Measurements from ENCODE around the gene CEP131. TPM values are rescaled to one million over a fixed set of nuclear protein-coding genes. Genes with fewer than 3 reads are reported as not detected.

Gene CEP131
- polyA plus RNA-seq, 1 donor from 2014 or later = 21.3 TPM

DNA sequence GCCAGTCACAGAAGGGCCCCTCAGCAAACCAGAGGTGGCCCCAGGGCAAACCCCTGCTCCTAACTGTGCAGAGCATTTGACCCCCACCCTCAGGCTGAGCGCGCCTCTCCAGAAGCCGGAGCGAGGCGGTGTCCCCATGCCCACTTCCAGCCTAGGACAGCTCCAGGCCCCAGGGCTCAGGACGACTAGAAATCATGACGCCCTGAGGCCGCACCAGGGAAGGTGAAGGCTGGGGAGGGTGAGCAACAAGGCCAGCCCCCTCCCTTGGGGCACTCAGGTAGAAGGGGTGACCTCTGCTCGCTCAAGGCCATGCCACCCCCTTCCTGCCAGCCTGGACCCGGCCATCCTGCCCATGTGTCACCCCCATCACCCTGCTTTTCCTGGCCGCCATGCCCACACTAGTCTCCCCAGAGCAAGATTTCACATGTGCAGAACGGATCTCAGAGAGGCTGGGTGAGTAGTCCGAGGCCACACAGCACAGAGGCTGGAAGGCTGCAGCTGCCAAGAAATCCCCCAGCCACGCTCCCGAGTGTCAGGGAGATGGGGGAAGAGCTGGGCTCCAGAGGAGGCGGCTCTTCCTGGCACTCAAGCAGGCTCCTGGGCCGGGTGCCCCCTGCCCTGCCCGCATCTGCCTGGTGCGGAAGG is 59.6 kb downstream of the CEP131 start (continued):
- TF ChIP-seq EZH2 (IDR thresholded peaks at IDR 0.05; ENCODE audit: borderline replicate concordance, insufficient read depth, low read length, poor library complexity, severe bottlenecking) (no peak), RAD21 (conservative IDR thresholded peaks at IDR 0.05) (no peak)

DNA sequence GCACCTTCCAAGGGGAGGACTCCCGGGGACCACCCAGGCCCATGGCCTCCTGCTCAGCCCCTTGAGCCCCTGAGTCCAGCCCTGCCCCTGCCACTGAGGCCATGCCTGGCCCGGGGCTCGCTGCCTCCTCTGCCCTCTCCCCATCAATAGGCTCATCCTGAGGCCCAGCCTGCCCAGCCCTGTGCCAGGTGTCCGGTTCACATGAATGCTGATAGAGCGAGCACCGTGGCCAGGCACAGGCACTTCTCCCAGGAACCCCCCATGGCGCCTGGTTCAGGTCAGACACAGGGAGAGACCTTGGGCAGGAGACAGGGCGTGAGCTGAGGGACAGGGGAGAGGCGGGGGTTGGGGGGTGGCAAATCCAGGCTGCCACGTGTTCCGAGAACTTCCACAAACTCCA is 60.3 kb downstream of the CEP131 start:
- Histone ChIP-seq H2AFZ (ENCODE audit: low read depth, low read length) (no peak overlapping the region), H3K4me3 (ENCODE audit: low read length) (no peak overlapping the region), H3F3A (ENCODE audit: insufficient read depth, low read length, poor library complexity, severe bottlenecking) (no peaks in the 10 kb centered on the region), H3K36me3 (ENCODE audit: insufficient read depth, low read length) (no peaks in the 10 kb centered on the region), H3K9me2 (ENCODE audit: insufficient read depth, low read length) (no peaks in the 10 kb centered on the region), H3K9ac (ENCODE audit: low read length) (no peak overlapping the region), H3K27me3 (ENCODE audit: insufficient read depth, low read depth, low read length) (no peaks in the 10 kb centered on the region), H3K9me3 (ENCODE audit: low read length) (no peaks in the 10 kb centered on the region), H3K79me2 (replicated peaks; ENCODE audit: insufficient read depth, low read length) (no peaks in the 10 kb centered on the region), H4K20me1 (ENCODE audit: insufficient read depth) (no peaks in the 10 kb centered on the region), H3K27ac (ENCODE audit: low read length) (no peak overlapping the region), H3K4me2 (ENCODE audit: low read length) (no peak overlapping the region)
- TF ChIP-seq EP300 (conservative IDR thresholded peaks at IDR 0.05; ENCODE audit: poor library complexity, severe bottlenecking) (no peak), TAF1 (IDR thresholded peaks at IDR 0.05; ENCODE audit: low read depth) (no peak), EZH2 (IDR thresholded peaks at IDR 0.05; ENCODE audit: borderline replicate concordance, insufficient read depth, low read length, poor library complexity, severe bottlenecking) (no peak), POLR2AphosphoS5 (IDR thresholded peaks at IDR 0.05) (no peak), SMC3 (conservative IDR thresholded peaks at IDR 0.05; ENCODE audit: poor library complexity) (no peak), MXI1 (conservative IDR thresholded peaks at IDR 0.05; ENCODE audit: poor library complexity, severe bottlenecking) (no peak), RAD21 (conservative IDR thresholded peaks at IDR 0.05) (no peak)
- TF ChIP-seq, protein P1, sequence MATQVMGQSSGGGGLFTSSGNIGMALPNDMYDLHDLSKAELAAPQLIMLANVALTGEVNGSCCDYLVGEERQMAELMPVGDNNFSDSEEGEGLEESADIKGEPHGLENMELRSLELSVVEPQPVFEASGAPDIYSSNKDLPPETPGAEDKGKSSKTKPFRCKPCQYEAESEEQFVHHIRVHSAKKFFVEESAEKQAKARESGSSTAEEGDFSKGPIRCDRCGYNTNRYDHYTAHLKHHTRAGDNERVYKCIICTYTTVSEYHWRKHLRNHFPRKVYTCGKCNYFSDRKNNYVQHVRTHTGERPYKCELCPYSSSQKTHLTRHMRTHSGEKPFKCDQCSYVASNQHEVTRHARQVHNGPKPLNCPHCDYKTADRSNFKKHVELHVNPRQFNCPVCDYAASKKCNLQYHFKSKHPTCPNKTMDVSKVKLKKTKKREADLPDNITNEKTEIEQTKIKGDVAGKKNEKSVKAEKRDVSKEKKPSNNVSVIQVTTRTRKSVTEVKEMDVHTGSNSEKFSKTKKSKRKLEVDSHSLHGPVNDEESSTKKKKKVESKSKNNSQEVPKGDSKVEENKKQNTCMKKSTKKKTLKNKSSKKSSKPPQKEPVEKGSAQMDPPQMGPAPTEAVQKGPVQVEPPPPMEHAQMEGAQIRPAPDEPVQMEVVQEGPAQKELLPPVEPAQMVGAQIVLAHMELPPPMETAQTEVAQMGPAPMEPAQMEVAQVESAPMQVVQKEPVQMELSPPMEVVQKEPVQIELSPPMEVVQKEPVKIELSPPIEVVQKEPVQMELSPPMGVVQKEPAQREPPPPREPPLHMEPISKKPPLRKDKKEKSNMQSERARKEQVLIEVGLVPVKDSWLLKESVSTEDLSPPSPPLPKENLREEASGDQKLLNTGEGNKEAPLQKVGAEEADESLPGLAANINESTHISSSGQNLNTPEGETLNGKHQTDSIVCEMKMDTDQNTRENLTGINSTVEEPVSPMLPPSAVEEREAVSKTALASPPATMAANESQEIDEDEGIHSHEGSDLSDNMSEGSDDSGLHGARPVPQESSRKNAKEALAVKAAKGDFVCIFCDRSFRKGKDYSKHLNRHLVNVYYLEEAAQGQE (IDR thresholded peaks at IDR 0.05; ENCODE audit: borderline replicate concordance) = no peak
- TF ChIP-seq, protein P2, sequence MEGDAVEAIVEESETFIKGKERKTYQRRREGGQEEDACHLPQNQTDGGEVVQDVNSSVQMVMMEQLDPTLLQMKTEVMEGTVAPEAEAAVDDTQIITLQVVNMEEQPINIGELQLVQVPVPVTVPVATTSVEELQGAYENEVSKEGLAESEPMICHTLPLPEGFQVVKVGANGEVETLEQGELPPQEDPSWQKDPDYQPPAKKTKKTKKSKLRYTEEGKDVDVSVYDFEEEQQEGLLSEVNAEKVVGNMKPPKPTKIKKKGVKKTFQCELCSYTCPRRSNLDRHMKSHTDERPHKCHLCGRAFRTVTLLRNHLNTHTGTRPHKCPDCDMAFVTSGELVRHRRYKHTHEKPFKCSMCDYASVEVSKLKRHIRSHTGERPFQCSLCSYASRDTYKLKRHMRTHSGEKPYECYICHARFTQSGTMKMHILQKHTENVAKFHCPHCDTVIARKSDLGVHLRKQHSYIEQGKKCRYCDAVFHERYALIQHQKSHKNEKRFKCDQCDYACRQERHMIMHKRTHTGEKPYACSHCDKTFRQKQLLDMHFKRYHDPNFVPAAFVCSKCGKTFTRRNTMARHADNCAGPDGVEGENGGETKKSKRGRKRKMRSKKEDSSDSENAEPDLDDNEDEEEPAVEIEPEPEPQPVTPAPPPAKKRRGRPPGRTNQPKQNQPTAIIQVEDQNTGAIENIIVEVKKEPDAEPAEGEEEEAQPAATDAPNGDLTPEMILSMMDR (IDR thresholded peaks at IDR 0.05; ENCODE audit: poor library complexity, severe bottlenecking) = no peak

DNA sequence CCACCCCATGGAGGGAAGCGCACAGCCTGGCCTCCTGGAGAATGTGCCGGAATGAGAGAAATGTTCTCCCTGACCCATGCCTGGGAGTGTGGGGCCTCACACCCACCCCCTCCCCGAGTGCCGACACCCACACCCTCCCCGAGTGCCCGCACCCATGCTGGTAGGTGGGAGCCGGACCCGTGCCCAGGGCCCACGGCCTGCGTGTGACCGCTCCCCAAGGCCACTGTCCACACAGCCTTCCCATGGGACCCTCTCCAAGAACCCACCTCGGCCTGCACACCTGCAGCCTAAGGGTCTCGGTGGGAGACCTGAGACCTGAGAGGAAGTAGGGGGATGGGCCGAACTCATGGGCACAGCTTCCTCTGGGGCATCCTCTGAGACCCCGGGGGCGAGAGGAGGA is 60.8 kb downstream of the CEP131 start:
- no peak for TF ChIP-seq MXI1 (conservative IDR thresholded peaks at IDR 0.05; ENCODE audit: poor library complexity, severe bottlenecking)
- TF ChIP-seq, protein P1 (IDR thresholded peaks at IDR 0.05; ENCODE audit: borderline replicate concordance) = no peak
- no peak for TF ChIP-seq EP300 (conservative IDR thresholded peaks at IDR 0.05; ENCODE audit: poor library complexity, severe bottlenecking)
- no peak for TF ChIP-seq SMC3 (conservative IDR thresholded peaks at IDR 0.05; ENCODE audit: poor library complexity)
- TF ChIP-seq, protein P2 (IDR thresholded peaks at IDR 0.05; ENCODE audit: poor library complexity, severe bottlenecking) = no peak
- no peak for TF ChIP-seq POLR2AphosphoS5 (IDR thresholded peaks at IDR 0.05)
- no peak for TF ChIP-seq TAF1 (IDR thresholded peaks at IDR 0.05; ENCODE audit: low read depth)
- TF ChIP-seq RAD21 (conservative IDR thresholded peaks at IDR 0.05) = no peak
- no peak for TF ChIP-seq EZH2 (IDR thresholded peaks at IDR 0.05; ENCODE audit: borderline replicate concordance, insufficient read depth, low read length, poor library complexity, severe bottlenecking)
- H4K20me1 ChIP-seq (ENCODE audit: insufficient read depth) = no peaks in the 10 kb centered on the region
- no peaks in the 10 kb centered on the region for H3K36me3 ChIP-seq (ENCODE audit: insufficient read depth, low read length)
- H3K9me2 ChIP-seq (ENCODE audit: insufficient read depth, low read length) = no peaks in the 10 kb centered on the region
- H3K27ac ChIP-seq (ENCODE audit: low read length) = no peak overlapping the region
- no peak overlapping the region for H3K4me2 ChIP-seq (ENCODE audit: low read length)
- no peak overlapping the region for H2AFZ ChIP-seq (ENCODE audit: low read depth, low read length)
- no peak overlapping the region for H3K4me3 ChIP-seq (ENCODE audit: low read length)
- no peaks in the 10 kb centered on the region for H3K27me3 ChIP-seq (ENCODE audit: insufficient read depth, low read depth, low read length)
- no peaks in the 10 kb centered on the region for H3K79me2 ChIP-seq (replicated peaks; ENCODE audit: insufficient read depth, low read length)
- no peak overlapping the region for H3K9ac ChIP-seq (ENCODE audit: low read length)
- H3F3A ChIP-seq (ENCODE audit: insufficient read depth, low read length, poor library complexity, severe bottlenecking) = no peaks in the 10 kb centered on the region
- H3K9me3 ChIP-seq (ENCODE audit: low read length) = no peaks in the 10 kb centered on the region
